IPS DF 6.9 (cell line): Measurements from ENCODE around the gene PLD1.

ENCODE experiments used
- DNase-seq: peaks from one replicate; pipeline ENCODE4 v3.0.0-alpha.2; 2013; ENCODE audit warnings: low read depth, low spot score
- H3K27ac ChIP-seq: one replicate; pipeline ENCODE4 v1.5.1; 2013; ENCODE audit warnings: low read length, control low read depth
- H3K27me3 ChIP-seq: 2 replicates; pipeline ENCODE4 v1.6.1; 2013; ENCODE audit warnings: mild to moderate bottlenecking, low read length; ENCODE audit not compliant: control insufficient read depth, insufficient read depth
- H3K36me3 ChIP-seq: 2 replicates; pipeline ENCODE4 v1.6.1; 2013; ENCODE audit warnings: low read length; ENCODE audit not compliant: control insufficient read depth, insufficient read depth
- H3K4me1 ChIP-seq: 2 replicates; pipeline ENCODE4 v1.6.1; 2013; ENCODE audit warnings: low read length; ENCODE audit not compliant: control insufficient read depth, insufficient read depth
- H3K4me3 ChIP-seq: 2 replicates; pipeline ENCODE4 v1.5.1; 2013; ENCODE audit warnings: mild to moderate bottlenecking, low read length
- H3K9me3 ChIP-seq: 2 replicates; pipeline ENCODE4 v1.6.1; 2013; ENCODE audit warnings: low read length, inconsistent platforms; ENCODE audit not compliant: control insufficient read depth, insufficient read depth
- WGBS: extraction: QIAGEN DNeasy Blood & Tissue Kit; methylation state at CpG from one replicate; pipeline ENCODE4 v1.1.7; 2013; ENCODE audit warnings: mixed read lengths, missing lambda C conversion rate; ENCODE audit not compliant: insufficient read length, insufficient coverage; 5-methylcytosine and 5-hydroxymethylcytosine counted together

PLD1 gene

GRCh38 chr3:171783626-171784025 is 26.7 kb downstream of the PLD1 start:
- no CpG with 5 or more reads among the region's 5 CpGs for WGBS
- Histone ChIP-seq H3K9me3 (no peaks in the 10 kb centered on the region), H3K4me1 (no peaks in the 10 kb centered on the region), H3K27ac (no peak overlapping the region), H3K4me3 (no peak overlapping the region), H3K36me3 (no peaks in the 10 kb centered on the region), H3K27me3 (no peaks in the 10 kb centered on the region)
- no peak for DNase-seq

DNA sequence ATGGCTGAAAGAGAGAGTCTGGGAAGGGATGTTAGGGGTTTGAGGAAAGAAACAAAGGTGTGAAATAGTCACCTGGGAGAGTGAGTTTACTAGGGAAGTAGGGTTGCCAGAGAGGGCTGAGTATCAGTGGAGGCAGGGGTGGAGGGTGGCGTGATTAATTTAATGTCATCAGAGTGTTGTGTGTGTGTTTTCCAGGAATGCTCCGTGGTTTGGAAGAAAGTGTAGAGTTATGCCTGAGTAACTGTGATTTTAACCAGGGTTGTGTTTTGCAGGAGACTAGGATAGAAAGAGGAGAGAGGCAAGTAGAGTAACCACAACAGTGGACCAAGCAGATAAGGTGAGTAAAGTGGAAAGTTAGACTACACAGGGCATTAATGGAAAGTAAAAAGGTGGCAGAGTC is 27.2 kb downstream of the PLD1 start:
- Histone ChIP-seq H3K4me1 (no peaks in the 10 kb centered on the region), H3K4me3 (no peak overlapping the region), H3K27ac (no peak overlapping the region), H3K36me3 (no peaks in the 10 kb centered on the region), H3K9me3 (no peaks in the 10 kb centered on the region), H3K27me3 (no peaks in the 10 kb centered on the region)
- no peak for DNase-seq
- no CpG with 5 or more reads among the region's 2 CpGs for WGBS

- WGBS: no CpG with 5 or more reads among the region's 1 CpG
- no peak for DNase-seq
- Histone ChIP-seq H3K27me3 (no peaks in the 10 kb centered on the region), H3K4me3 (no peak overlapping the region), H3K9me3 (no peaks in the 10 kb centered on the region), H3K4me1 (no peaks in the 10 kb centered on the region), H3K36me3 (no peaks in the 10 kb centered on the region), H3K27ac (no peak overlapping the region)
Observed at GRCh38 chr3:171782617-171783016, 27.7 kb downstream of the PLD1 start.

DNA sequence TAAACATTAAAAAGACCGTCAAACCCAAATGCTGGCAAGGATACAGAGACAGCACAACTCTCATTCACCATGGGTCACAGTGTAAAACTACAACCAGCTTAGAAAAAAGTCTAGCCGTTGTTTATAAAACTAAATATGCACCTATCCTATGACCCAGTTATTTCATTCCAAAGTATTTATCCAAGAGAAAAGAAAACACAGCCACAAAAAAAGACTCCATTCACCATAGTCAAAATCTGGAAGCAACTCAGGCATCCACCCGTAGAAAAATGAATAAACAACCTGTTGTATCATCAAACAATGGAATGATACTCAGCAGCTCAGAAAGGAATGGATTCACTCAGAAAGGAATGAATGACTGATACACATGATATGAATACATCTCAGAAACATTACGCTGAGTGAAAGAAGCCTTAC is 28.6 kb downstream of the PLD1 start:
- DNase-seq: no peak
- no peaks in the 10 kb centered on the region for H3K36me3 ChIP-seq
- no peak overlapping the region for H3K27ac ChIP-seq
- H3K9me3 ChIP-seq: no peaks in the 10 kb centered on the region
- WGBS: no CpG with 5 or more reads among the region's 4 CpGs
- no peak overlapping the region for H3K4me3 ChIP-seq
- H3K4me1 ChIP-seq: no peaks in the 10 kb centered on the region
- H3K27me3 ChIP-seq: no peaks in the 10 kb centered on the region

GRCh38 chr3:171778493-171778892 is 31.8 kb downstream of the PLD1 start:
- Histone ChIP-seq H3K27ac (no peak overlapping the region), H3K9me3 (no peaks in the 10 kb centered on the region), H3K4me1 (0 out of 2 replicates have a peak, but pooled peaks cover 1% of the 10 kb centered on the region), H3K4me3 (no peak overlapping the region), H3K27me3 (no peaks in the 10 kb centered on the region), H3K36me3 (no peaks in the 10 kb centered on the region)
- no CpG with 5 or more reads among the region's 5 CpGs for WGBS
- no peak for DNase-seq

DNA sequence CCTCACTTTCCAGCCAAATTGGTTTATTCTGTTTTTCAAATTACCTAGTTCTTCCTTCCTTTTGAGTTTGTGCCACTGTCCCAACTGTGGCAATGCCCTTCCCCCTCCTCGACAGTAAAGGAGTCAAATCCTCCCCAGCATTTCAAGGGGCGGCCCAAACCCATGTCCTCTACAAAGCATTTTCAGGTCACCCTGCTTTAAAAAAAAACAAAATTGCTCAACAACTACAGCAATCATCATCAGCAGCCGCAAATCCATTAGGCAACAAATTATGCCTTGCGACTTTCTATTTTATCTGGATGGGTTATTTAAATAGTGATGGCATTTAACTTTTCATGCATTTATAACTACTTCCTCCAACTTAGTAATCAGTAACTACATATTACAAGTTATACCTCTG is 32.7 kb downstream of the PLD1 start:
- no peak overlapping the region for H3K27ac ChIP-seq
- DNase-seq: no peak

GRCh38 chr3:171776839-171777583 is 33.3 kb downstream of the PLD1 start:
- no CpG with 5 or more reads among the region's 7 CpGs for WGBS
- Histone ChIP-seq H3K4me3 (no peak overlapping the region), H3K36me3 (no peaks in the 10 kb centered on the region), H3K4me1 (0 out of 2 replicates have a peak, but pooled peaks cover 1% of the 10 kb centered on the region), H3K27ac (no peak overlapping the region), H3K27me3 (no peaks in the 10 kb centered on the region), H3K9me3 (no peaks in the 10 kb centered on the region)
- DNase-seq: no peak

More for the DNA sequence above, 32.7 kb downstream of the PLD1 start:
- no peaks in the 10 kb centered on the region for H3K36me3 ChIP-seq
- WGBS: no CpG with 5 or more reads among the region's 4 CpGs
- no peak overlapping the region for H3K4me3 ChIP-seq
- H3K27me3 ChIP-seq: no peaks in the 10 kb centered on the region
- 0 out of 2 replicates have a peak, but pooled peaks cover 1% of the 10 kb centered on the region for H3K4me1 ChIP-seq
- no peaks in the 10 kb centered on the region for H3K9me3 ChIP-seq

- no peak overlapping the region for H3K4me3 ChIP-seq
- WGBS: no CpG with 5 or more reads among the region's 3 CpGs
- no peaks in the 10 kb centered on the region for H3K36me3 ChIP-seq
- no peaks in the 10 kb centered on the region for H3K9me3 ChIP-seq
- H3K4me1 ChIP-seq: 0 out of 2 replicates have a peak, but pooled peaks cover 1% of the 10 kb centered on the region
- no peak overlapping the region for H3K27ac ChIP-seq
- H3K27me3 ChIP-seq: no peaks in the 10 kb centered on the region
- DNase-seq: no peak
Observed at GRCh38 chr3:171776411-171776810, 33.9 kb downstream of the PLD1 start.

DNA sequence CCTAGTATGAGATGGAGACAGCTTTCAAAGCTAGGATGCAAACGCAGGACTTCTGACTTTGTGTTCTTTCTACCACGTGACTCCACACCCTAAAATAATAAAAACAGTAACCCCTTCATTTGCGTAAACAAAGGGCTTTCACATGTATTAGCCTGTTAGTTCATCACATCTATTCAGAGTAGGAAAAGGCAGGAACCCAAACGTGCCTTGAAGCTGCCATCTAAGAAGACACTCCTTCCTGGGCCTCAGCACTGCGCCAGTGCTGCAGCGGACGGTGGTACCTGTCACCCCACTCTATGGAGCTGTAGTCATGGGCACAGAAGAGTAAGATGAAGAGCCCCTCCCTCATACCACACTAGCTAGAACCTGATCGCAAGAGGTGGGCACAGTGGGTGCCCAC is 34.3 kb downstream of the PLD1 start:
- Histone ChIP-seq H3K36me3 (no peaks in the 10 kb centered on the region), H3K4me3 (no peak overlapping the region), H3K4me1 (0 out of 2 replicates have a peak, but pooled peaks cover 1% of the 10 kb centered on the region), H3K27me3 (no peaks in the 10 kb centered on the region), H3K27ac (no peak overlapping the region), H3K9me3 (no peaks in the 10 kb centered on the region)
- no CpG with 5 or more reads among the region's 8 CpGs for WGBS
- DNase-seq: no peak

- no CpG with 5 or more reads among the region's 6 CpGs for WGBS
- Histone ChIP-seq H3K27me3 (no peaks in the 10 kb centered on the region), H3K36me3 (no peaks in the 10 kb centered on the region), H3K4me1 (0 out of 2 replicates have a peak, but pooled peaks cover 1% of the 10 kb centered on the region), H3K27ac (no peak overlapping the region), H3K9me3 (no peaks in the 10 kb centered on the region), H3K4me3 (no peak overlapping the region)
- DNase-seq: no peak
Observed at GRCh38 chr3:171774521-171774920, 35.8 kb downstream of the PLD1 start.
